ENCODE measurements around the gene FAM89B. TPM values are rescaled to one million over a fixed set of nuclear protein-coding genes. Genes with fewer than 3 reads are reported as not detected.

Gene FAM89B
- total RNA-seq, 4 donors from 2014 or later = 57.8 to 73.3 (median 61.2) TPM

GRCh38 chr11:65581928-65582327 lies 9.6 kb downstream of the FAM89B start:
- WGBS, 2 donors = 89 to 92% methylated on average over 3 of the region's 3 CpGs
- TF ChIP-seq POLR2A (IDR thresholded peaks at IDR 0.05) = no peak
- no peak for TF ChIP-seq CTCF (IDR thresholded peaks at IDR 0.05)
- H3K4me3 ChIP-seq (ENCODE audit: low read depth, poor library complexity, severe bottlenecking) = no peak overlapping the region
- no peak for DNase-seq (ENCODE audit: low spot score in 2 of 2)
- intact Hi-C loops (cut with DNase I; ENCODE audit: low total_unique reads) = no loop called here

GRCh38 chr11:65583589-65583988 lies 11.3 kb downstream of the FAM89B start:
- H3K4me3 ChIP-seq (ENCODE audit: low read depth, poor library complexity, severe bottlenecking) = no peak overlapping the region
- 81 to 98% methylated on average over 10 of the region's 10 CpGs for WGBS, 2 donors
- intact Hi-C loops (cut with DNase I; ENCODE audit: low total_unique reads) = no loop called here
- TF ChIP-seq CTCF (IDR thresholded peaks at IDR 0.05) = no peak
- no peak for TF ChIP-seq POLR2A (IDR thresholded peaks at IDR 0.05)
- no peak for DNase-seq (ENCODE audit: low spot score in 2 of 2)

GRCh38 chr11:65584106-65584505 lies 11.8 kb downstream of the FAM89B start:
- DNase-seq (ENCODE audit: low spot score in 2 of 2) = no peak
- TF ChIP-seq POLR2A (IDR thresholded peaks at IDR 0.05) = no peak
- no peak for TF ChIP-seq CTCF (IDR thresholded peaks at IDR 0.05)
- WGBS, 2 donors = 72 to 84% methylated on average over 5 to 8 of the region's 8 CpGs
- no peak overlapping the region for H3K4me3 ChIP-seq (ENCODE audit: low read depth, poor library complexity, severe bottlenecking)
- intact Hi-C loops (cut with DNase I; ENCODE audit: low total_unique reads) = no loop called here

GRCh38 chr11:65584723-65585171 lies 12.4 kb downstream of the FAM89B start:
- intact Hi-C loops (cut with DNase I; ENCODE audit: low total_unique reads) = no loop called here
- TF ChIP-seq POLR2A (IDR thresholded peaks at IDR 0.05) = no peak
- TF ChIP-seq CTCF (IDR thresholded peaks at IDR 0.05) = no peak
- H3K4me3 ChIP-seq (ENCODE audit: low read depth, poor library complexity, severe bottlenecking) = no peak overlapping the region
- WGBS, 2 donors = 44 to 58% methylated on average over 22 to 29 of the region's 46 CpGs
- no peak for DNase-seq (ENCODE audit: low spot score in 2 of 2)

- intact Hi-C loops (cut with DNase I; ENCODE audit: low total_unique reads) = no loop called here
- DNase-seq (ENCODE audit: low spot score in 2 of 2) = no peak
- H3K4me3 ChIP-seq (ENCODE audit: low read depth, poor library complexity, severe bottlenecking) = no peak overlapping the region
Measured at GRCh38 chr11:65585396-65586246, 13.3 kb downstream of the FAM89B start.

More at GRCh38 chr11:65585396-65586246, 13.3 kb downstream of the FAM89B start:
- no peak for TF ChIP-seq CTCF (IDR thresholded peaks at IDR 0.05)
- TF ChIP-seq POLR2A (IDR thresholded peaks at IDR 0.05) = no peak
- WGBS, 2 donors = 68 to 80% methylated on average over 44 to 51 of the region's 51 CpGs
